Lung (tissue), 12 donors: ENCODE data around the gene ADGRG1. TPM values are rescaled to one million over a fixed set of nuclear protein-coding genes. Genes with fewer than 3 reads are reported as not detected.
"Not testable (repeated sequence)": the region's sequence is repeated elsewhere in the genome, so short reads cannot be mapped to it uniquely, and the experiment has no call there.

ENCODE experiments used
- ATAC-seq: fragments of 200-7000 bp; cut with Tn5 transposase; one replicate; pipeline ENCODE4 v1.9.1; 2020; ENCODE audit warnings: moderate number of reproducible peaks; ENCODE audit not compliant: insufficient read depth, low FRiP score
- DNase-seq, 3 donors: peaks; one replicate each; pipeline ENCODE4 v3.0.0-alpha.2; 2013 to 2017
- H3K27ac ChIP-seq, 2 donors: one replicate each; pipeline ENCODE4 v1.5.1; 2013; ENCODE audit warnings: mild to moderate bottlenecking in 2 of 2, moderate library complexity in 2 of 2, control low read depth in 1 of 2, inconsistent platforms in 1 of 2, low read depth in 1 of 2, low read length in 1 of 2
- H3K27me3 ChIP-seq, 3 donors: one replicate each; pipeline ENCODE4 v1.5.1; 2013; ENCODE audit warnings: low read length in 2 of 3; ENCODE audit not compliant: control insufficient read depth in 3 of 3, insufficient read depth in 3 of 3
- H3K36me3 ChIP-seq, 4 donors: one replicate each; pipeline ENCODE4 v1.5.1; 2013; ENCODE audit warnings: low read length in 4 of 4, mild to moderate bottlenecking in 1 of 4, moderate library complexity in 1 of 4; ENCODE audit not compliant: control insufficient read depth in 4 of 4, insufficient read depth in 4 of 4
- H3K4me1 ChIP-seq, 5 donors: one replicate each; pipeline ENCODE4 v1.5.1; 2013; ENCODE audit warnings: low read length in 5 of 5, mild to moderate bottlenecking in 2 of 5, moderate library complexity in 1 of 5; ENCODE audit not compliant: control insufficient read depth in 5 of 5, insufficient read depth in 5 of 5
- H3K4me3 ChIP-seq: one replicate; pipeline ENCODE4 v1.5.1; 2013; ENCODE audit warnings: mild to moderate bottlenecking, control low read depth, moderate library complexity
- H3K9ac ChIP-seq, 2 donors: one replicate each; pipeline ENCODE4 v1.5.1; 2013; ENCODE audit warnings: low read length in 2 of 2, control low read depth in 1 of 2; ENCODE audit not compliant: insufficient read depth in 1 of 2
- H3K9me3 ChIP-seq, 4 donors: one replicate each; pipeline ENCODE4 v1.5.1; 2013; ENCODE audit warnings: low read length in 3 of 4, mild to moderate bottlenecking in 1 of 4, moderate library complexity in 1 of 4; ENCODE audit not compliant: control insufficient read depth in 4 of 4, insufficient read depth in 3 of 4
- CTCF ChIP-seq: IDR thresholded peaks from 2 replicates; pipeline ENCODE4 v1.5.1; 2012; ENCODE audit warnings: mild to moderate bottlenecking; ENCODE audit errors: control extremely low read depth, extremely low read depth
- WGBS, 2 donors: extraction: QIAGEN DNeasy Blood & Tissue Kit; methylation state at CpG; one replicate each; pipeline ENCODE4 v1.1.7; 2013; 5-methylcytosine and 5-hydroxymethylcytosine counted together
- polyA plus RNA-seq, 2 donors: library from polyadenylated mRNA; stranded (reverse); fragments of 200-250 nt; gene quantifications; one replicate each; pipeline ENCODE4 v1.2.1, GENCODE V29; 2013
- total RNA-seq, 2 donors: library from RNA; depleted of rRNA in 1 of 2; stranded (reverse); fragments of >200 nt in 1 of 2; gene quantifications; one replicate each; pipeline ENCODE4 v1.2.1, GENCODE V29; 2014 to 2021
- donor health status: control.
- donor health status: control.
- donor health status: Bipolar disorder and iron deficiency.
- donor health status: healthy.
- donor health status: DM: yes; HTN: yes; CAD: no.

ADGRG1 gene
- total and polyA plus RNA-seq, 4 donors = 8.8 to 74.4 (median 28.0) TPM

- TF ChIP-seq CTCF = no peak
- H3K4me1 ChIP-seq = no peaks in the 10 kb centered on the region
- H3K27ac ChIP-seq = no peak overlapping the region
- H3K27me3 ChIP-seq = peaks cover 0 to 2% (median 0%) of the 10 kb centered on the region in 3 donors
- WGBS, 2 donors = 44 to 45% methylated on average over 4 of the region's 4 CpGs
- H3K4me3 ChIP-seq = no peak overlapping the region
- no peak overlapping the region for H3K9ac ChIP-seq
- ATAC-seq = no peak
- H3K9me3 ChIP-seq = no peaks in the 10 kb centered on the region
- DNase-seq = no peak
- peaks cover 0 to 2% (median 0%) of the 10 kb centered on the region in 4 donors for H3K36me3 ChIP-seq
Observed at GRCh38 chr16:57670196-57670595, 41.8 kb downstream of the ADGRG1 start.

- H3K9ac ChIP-seq, DNase-seq, H3K4me3 ChIP-seq, H3K27me3 ChIP-seq, H3K9me3 ChIP-seq, ATAC-seq, H3K4me1 ChIP-seq, H3K36me3 ChIP-seq, H3K27ac ChIP-seq: not testable (repeated sequence)
- WGBS, 2 donors = 68 to 74% methylated on average over 7 of the region's 7 CpGs
Observed at GRCh38 chr16:57671451-57671850, 43.0 kb downstream of the ADGRG1 start.

- no peak overlapping the region for H3K4me3 ChIP-seq
- ATAC-seq = no peak
- TF ChIP-seq CTCF = no peak
- H3K27ac ChIP-seq = no peak overlapping the region
- DNase-seq = no peak
- 72 to 86% methylated on average over 3 of the region's 3 CpGs for WGBS, 2 donors
- H3K9ac ChIP-seq = no peak overlapping the region
- peaks cover 0 to 2% (median 0%) of the 10 kb centered on the region in 3 donors for H3K27me3 ChIP-seq
- no peaks in the 10 kb centered on the region for H3K4me1 ChIP-seq
- H3K9me3 ChIP-seq = no peaks in the 10 kb centered on the region
- H3K36me3 ChIP-seq = no peaks in the 10 kb centered on the region
Observed at GRCh38 chr16:57672416-57672815, 44.0 kb downstream of the ADGRG1 start.

- ATAC-seq = no peak
- H3K4me1 ChIP-seq = peaks cover 0 to under 1% (median 0%) of the 10 kb centered on the region in 5 donors
- H3K36me3 ChIP-seq = no peaks in the 10 kb centered on the region
- WGBS, 2 donors = 91 to 98% methylated on average over 2 of the region's 2 CpGs
- H3K27ac ChIP-seq = no peak overlapping the region
- no peaks in the 10 kb centered on the region for H3K9me3 ChIP-seq
- no peak overlapping the region for H3K4me3 ChIP-seq
- H3K27me3 ChIP-seq = peaks cover 0 to 2% (median 0%) of the 10 kb centered on the region in 3 donors
- no peak for TF ChIP-seq CTCF
- no peak overlapping the region for H3K9ac ChIP-seq
- DNase-seq = no peak
Observed at GRCh38 chr16:57672824-57673223, 44.4 kb downstream of the ADGRG1 start.
